Naive thymus-derived CD8-positive, alpha-beta T cell (primary cell): Measurements from ENCODE around the gene CHST4. TPM values are rescaled to one million over a fixed set of nuclear protein-coding genes. Genes with fewer than 3 reads are reported as not detected.
A peak's percentile ranks its signal among the peaks of the same experiment; 100 is the strongest.
"Not testable (repeated sequence)": the region's sequence is repeated elsewhere in the genome, so short reads cannot be mapped to it uniquely, and the experiment has no call there.

Source experiments
- ATAC-seq, 2 donors: fragments of 150-1000 bp; cut with Tn5 transposase in 1 of 2; sonication (Bioruptor Pico), chemical (Tn5 transposase) in 1 of 2; 1 replicate in 1 of 2; 2 replicates in 1 of 2; pipeline ENCODE4 v1.10.0; 2021; ENCODE audit warnings: mild to moderate bottlenecking in 2 of 2, moderate library complexity in 2 of 2
- POLR2A ChIA-PET: fragments of 350-600 bp; sonication (Branson Sonifier 250); formaldehyde crosslinking; loops from one replicate; lab custom pipeline; 2021; ENCODE audit warnings: antibody characterized with exemption; lab: Charles Lee
- DNase-seq, 10 donors: peaks; one replicate each; pipeline versions ENCODE4 v3.0.0 to v3.0.0-alpha.2; 2020 to 2022
- H3K27ac Mint-ChIP-seq, 10 donors: one replicate each; pipeline ENCODE4 v1.8.0; 2020 to 2022; ENCODE audit warnings: mild to moderate bottlenecking in 10 of 10, mixed read lengths in 10 of 10, moderate library complexity in 4 of 10, inconsistent platforms in 1 of 10
- H3K27me3 Mint-ChIP-seq, 5 donors: one replicate each; pipeline ENCODE4 v1.8.0; 2021 to 2022; ENCODE audit warnings: mixed read lengths in 5 of 5
- H3K36me3 Mint-ChIP-seq, 3 donors: one replicate each; pipeline ENCODE4 v1.8.0; 2020 to 2022; ENCODE audit warnings: mixed read lengths in 3 of 3, mild to moderate bottlenecking in 2 of 3, inconsistent platforms in 1 of 3
- H3K4me1 Mint-ChIP-seq, 4 donors: one replicate each; pipeline ENCODE4 v1.8.0; 2021 to 2022; ENCODE audit warnings: mixed read lengths in 4 of 4
- H3K4me3 Mint-ChIP-seq, 10 donors: one replicate each; pipeline ENCODE4 v1.8.0; 2020 to 2022; ENCODE audit warnings: mild to moderate bottlenecking in 10 of 10, mixed read lengths in 10 of 10, moderate library complexity in 6 of 10, inconsistent platforms in 1 of 10
- H3K9me3 Mint-ChIP-seq, 9 donors: one replicate each; pipeline ENCODE4 v1.8.0; 2020 to 2022; ENCODE audit warnings: mixed read lengths in 9 of 9, mild to moderate bottlenecking in 3 of 9, inconsistent platforms in 1 of 9, moderate library complexity in 1 of 9
- polyA plus RNA-seq, 3 donors: library from polyadenylated mRNA; unstranded; fragments of 300-500 nt; fragmentation: Illumina TruSeq; gene quantifications; one replicate each; pipeline ENCODE4 v1.2.3, GENCODE V29; 2021
- total RNA-seq, 8 experiments: library from RNA in 2 of 8; stranded (reverse) in 2 of 8; gene quantifications; one replicate each; pipeline ENCODE4 v1.2.3 and lab custom pipeline; 2021 to 2026

CHST4 gene
- total and polyA plus RNA-seq, 5 experiments from 2014 or later, result not detected

DNA sequence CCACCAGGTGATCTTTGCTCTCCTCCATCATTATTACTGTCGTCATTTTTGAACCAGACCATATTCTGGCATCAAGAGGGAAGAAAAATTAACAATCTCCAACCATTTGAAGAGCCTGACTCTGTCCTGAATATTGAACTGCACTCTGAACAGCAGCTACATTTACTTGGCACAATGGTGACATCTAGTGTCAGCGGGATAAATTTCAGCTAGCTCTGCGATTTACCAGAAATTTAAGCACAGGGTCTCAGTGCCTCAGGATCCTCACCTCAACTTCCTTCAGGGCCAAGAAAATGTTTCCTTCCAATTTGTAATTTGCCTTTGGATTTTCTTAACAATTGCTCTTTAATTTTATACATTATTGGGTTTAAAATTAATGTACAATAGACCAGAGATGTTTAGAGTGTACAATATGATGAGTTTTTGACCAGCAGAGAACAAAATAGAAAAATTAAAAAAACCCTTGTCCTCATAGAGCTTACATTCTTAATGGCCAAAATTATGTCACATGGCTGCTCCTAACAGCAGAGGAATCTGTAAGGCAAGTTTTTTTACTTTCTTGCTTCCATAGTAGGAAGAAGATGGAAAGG lies 26.4 kb upstream of the CHST4 start:
- DNase-seq, result peak in 9 of 10 donors; percentile 28 to 69 (median 56)
- Mint-ChIP-seq H3K36me3 (peaks cover 0 to 1% (median 0%) of the 10 kb centered on the region in 3 donors), H3K4me1 (no peaks in the 10 kb centered on the region), H3K9me3 (no peaks in the 10 kb centered on the region), H3K27me3 (peaks cover 0 to 7% (median 7%) of the 10 kb centered on the region in 5 donors), H3K27ac (no peak overlapping the region), H3K4me3 (no peak overlapping the region)
- POLR2A ChIA-PET, result no interaction called here
- ATAC-seq, result peak; percentile 74 to 83

DNA sequence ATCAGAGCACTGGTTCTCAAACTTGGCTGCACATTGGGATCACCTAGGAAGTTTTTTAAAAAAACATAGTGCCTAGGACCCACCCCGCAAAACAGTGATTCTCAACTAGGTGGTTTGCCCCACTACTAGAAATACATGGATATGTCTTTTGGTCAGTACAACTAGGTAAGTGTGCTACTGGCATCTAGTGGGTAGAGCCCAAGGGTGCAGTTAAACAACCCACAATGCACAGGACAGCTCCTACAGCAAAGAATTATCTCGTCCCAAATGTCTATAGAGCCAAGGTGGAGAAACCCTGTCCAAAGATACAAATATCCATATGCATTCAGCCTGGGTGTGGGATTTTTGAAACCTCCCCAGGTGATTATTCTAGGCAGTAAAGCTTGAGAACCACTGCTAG lies 25.3 kb upstream of the CHST4 start:
- DNase-seq (no peak), ATAC-seq (no peak)
- Mint-ChIP-seq H3K4me1 (no peaks in the 10 kb centered on the region), H3K36me3 (peaks cover 0 to 1% (median 0%) of the 10 kb centered on the region in 3 donors), H3K27me3 (peaks cover 0 to 7% (median 3%) of the 10 kb centered on the region in 5 donors), H3K27ac (no peak overlapping the region), H3K9me3 (no peaks in the 10 kb centered on the region), H3K4me3 (no peak overlapping the region)
- POLR2A ChIA-PET, result no interaction called here

GRCh38 chr16:71501547-71501946 lies 24.7 kb upstream of the CHST4 start:
- Mint-ChIP-seq H3K27me3 (peaks cover 0 to 7% (median 3%) of the 10 kb centered on the region in 5 donors), H3K36me3 (peaks cover 0 to 1% (median 0%) of the 10 kb centered on the region in 3 donors), H3K9me3 (no peaks in the 10 kb centered on the region), H3K27ac (no peak overlapping the region), H3K4me3 (no peak overlapping the region), H3K4me1 (no peaks in the 10 kb centered on the region)
- POLR2A ChIA-PET, result interaction anchor here (0.6 kb wide), 1 partner anchor 629 kb away, joined by 3 read pairs; no protein-coding TSS in a partner anchor
- DNase-seq (no peak), ATAC-seq (no peak)

- H3K9me3 Mint-ChIP-seq, H3K4me1 Mint-ChIP-seq, H3K27ac Mint-ChIP-seq, H3K36me3 Mint-ChIP-seq, H3K4me3 Mint-ChIP-seq, POLR2A ChIA-PET, H3K27me3 Mint-ChIP-seq, DNase-seq, ATAC-seq: not testable (repeated sequence)
Observed at GRCh38 chr16:71504051-71504450, 22.2 kb upstream of the CHST4 start.

DNA sequence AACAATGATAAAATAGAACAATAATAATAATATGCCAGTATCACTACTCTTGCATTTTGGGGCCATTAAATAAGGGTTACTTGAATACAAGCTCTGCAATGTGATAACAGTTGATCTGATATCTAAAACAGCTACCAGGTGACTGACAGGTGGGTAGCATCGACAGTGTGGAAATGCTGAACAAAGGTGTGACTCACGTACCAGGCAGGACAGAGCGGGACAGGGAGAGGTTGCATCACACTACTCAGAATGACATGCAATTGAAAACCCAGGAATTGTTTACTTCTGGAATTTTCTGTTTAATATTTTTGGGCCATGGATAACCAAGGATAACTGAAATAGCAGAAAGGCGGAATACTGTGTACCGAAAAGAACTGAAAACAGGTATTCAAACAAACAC lies 21.3 kb upstream of the CHST4 start:
- no peaks in the 10 kb centered on the region for H3K9me3 Mint-ChIP-seq
- H3K4me3 Mint-ChIP-seq, result no peak overlapping the region
- peaks cover 0 to 4% (median 3%) of the 10 kb centered on the region in 5 donors for H3K27me3 Mint-ChIP-seq
- DNase-seq (no peak), ATAC-seq (no peak)
- POLR2A ChIA-PET, result no interaction called here
- H3K27ac Mint-ChIP-seq, result no peak overlapping the region
- no peaks in the 10 kb centered on the region for H3K4me1 Mint-ChIP-seq
- H3K36me3 Mint-ChIP-seq, result no peaks in the 10 kb centered on the region

- DNase-seq (no peak), ATAC-seq (no peak)
- Mint-ChIP-seq H3K4me1 (no peaks in the 10 kb centered on the region), H3K9me3 (no peaks in the 10 kb centered on the region), H3K27me3 (peaks cover 0 to 4% (median 3%) of the 10 kb centered on the region in 5 donors), H3K36me3 (no peaks in the 10 kb centered on the region), H3K4me3 (no peak overlapping the region), H3K27ac (peak overlapping the region in 1 of 10 donors; percentile 41)
- POLR2A ChIA-PET, result no interaction called here
Observed at GRCh38 chr16:71507061-71507460, 19.2 kb upstream of the CHST4 start.

DNA sequence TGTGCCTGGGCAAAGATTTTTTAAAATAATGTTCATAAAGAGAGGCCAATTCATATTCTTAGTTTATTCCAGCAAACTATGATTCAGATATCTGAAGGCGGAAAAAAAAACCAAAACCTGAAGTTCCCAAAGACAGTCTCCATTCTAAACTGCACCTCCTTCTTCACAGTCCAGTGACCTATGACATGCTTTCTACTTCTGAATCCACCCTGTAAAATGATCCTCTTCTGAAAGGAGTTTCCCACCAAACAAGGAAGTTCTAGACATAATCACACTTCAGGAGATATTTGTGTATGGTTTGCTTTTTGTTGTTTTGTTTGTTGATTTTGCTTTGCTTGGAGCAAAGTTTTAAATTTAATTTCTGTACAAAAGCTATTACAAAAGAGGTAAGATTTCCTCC lies 12.9 kb upstream of the CHST4 start:
- H3K4me3 Mint-ChIP-seq, result no peak overlapping the region

DNA sequence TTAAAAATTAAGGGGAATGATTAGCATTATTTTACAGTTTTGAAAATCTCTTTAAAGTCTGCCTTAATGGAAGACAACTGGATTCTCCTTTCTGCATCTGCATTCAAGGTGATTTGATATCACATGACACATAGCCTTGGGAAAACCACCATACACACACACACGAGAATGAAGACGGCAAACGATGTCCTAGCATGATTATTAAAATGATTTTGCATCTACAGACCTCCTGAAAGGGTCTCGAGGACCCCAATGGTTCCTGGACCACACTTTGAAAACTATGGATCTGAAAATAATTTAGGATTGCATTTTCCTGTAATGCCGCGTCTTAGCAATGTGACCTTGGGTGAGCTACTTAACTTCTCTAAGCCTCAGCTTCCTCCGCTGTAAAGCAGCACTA lies 11.8 kb upstream of the CHST4 start:
- H3K27ac Mint-ChIP-seq, result no peak overlapping the region
- no peaks in the 10 kb centered on the region for H3K4me1 Mint-ChIP-seq
- H3K9me3 Mint-ChIP-seq, result no peaks in the 10 kb centered on the region
- ATAC-seq, result no peak
- H3K4me3 Mint-ChIP-seq, result no peak overlapping the region
- peaks cover 0 to 16% (median 4%) of the 10 kb centered on the region in 5 donors for H3K27me3 Mint-ChIP-seq
- H3K36me3 Mint-ChIP-seq, result no peaks in the 10 kb centered on the region
- no peak for DNase-seq
- POLR2A ChIA-PET, result no interaction called here

More for the DNA sequence above, 12.9 kb upstream of the CHST4 start:
- Mint-ChIP-seq H3K27ac (no peak overlapping the region), H3K36me3 (no peaks in the 10 kb centered on the region), H3K27me3 (peaks cover 0 to 16% (median 4%) of the 10 kb centered on the region in 5 donors), H3K4me1 (no peaks in the 10 kb centered on the region), H3K9me3 (no peaks in the 10 kb centered on the region)
- POLR2A ChIA-PET, result no interaction called here
- no peak for ATAC-seq
- no peak for DNase-seq

- peaks cover 0 to 16% (median 4%) of the 10 kb centered on the region in 5 donors for H3K27me3 Mint-ChIP-seq
- POLR2A ChIA-PET, result no interaction called here
- no peak overlapping the region for H3K27ac Mint-ChIP-seq
- no peak overlapping the region for H3K4me3 Mint-ChIP-seq
- no peaks in the 10 kb centered on the region for H3K4me1 Mint-ChIP-seq
- H3K9me3 Mint-ChIP-seq, result no peaks in the 10 kb centered on the region
- ATAC-seq (no peak), DNase-seq (no peak)
- no peaks in the 10 kb centered on the region for H3K36me3 Mint-ChIP-seq
Observed at GRCh38 chr16:71515026-71515425, 11.2 kb upstream of the CHST4 start.

GRCh38 chr16:71520550-71520949 lies 5.7 kb upstream of the CHST4 start:
- no peaks in the 10 kb centered on the region for H3K9me3 Mint-ChIP-seq
- no peak overlapping the region for H3K4me3 Mint-ChIP-seq
- POLR2A ChIA-PET, result no interaction called here
- H3K36me3 Mint-ChIP-seq, result no peaks in the 10 kb centered on the region
- H3K4me1 Mint-ChIP-seq, result peaks cover 0 to 1% (median 0%) of the 10 kb centered on the region in 4 donors
- DNase-seq (no peak), ATAC-seq (no peak)
- no peak overlapping the region for H3K27ac Mint-ChIP-seq
- peaks cover 0 to 12% (median 6%) of the 10 kb centered on the region in 5 donors for H3K27me3 Mint-ChIP-seq

DNA sequence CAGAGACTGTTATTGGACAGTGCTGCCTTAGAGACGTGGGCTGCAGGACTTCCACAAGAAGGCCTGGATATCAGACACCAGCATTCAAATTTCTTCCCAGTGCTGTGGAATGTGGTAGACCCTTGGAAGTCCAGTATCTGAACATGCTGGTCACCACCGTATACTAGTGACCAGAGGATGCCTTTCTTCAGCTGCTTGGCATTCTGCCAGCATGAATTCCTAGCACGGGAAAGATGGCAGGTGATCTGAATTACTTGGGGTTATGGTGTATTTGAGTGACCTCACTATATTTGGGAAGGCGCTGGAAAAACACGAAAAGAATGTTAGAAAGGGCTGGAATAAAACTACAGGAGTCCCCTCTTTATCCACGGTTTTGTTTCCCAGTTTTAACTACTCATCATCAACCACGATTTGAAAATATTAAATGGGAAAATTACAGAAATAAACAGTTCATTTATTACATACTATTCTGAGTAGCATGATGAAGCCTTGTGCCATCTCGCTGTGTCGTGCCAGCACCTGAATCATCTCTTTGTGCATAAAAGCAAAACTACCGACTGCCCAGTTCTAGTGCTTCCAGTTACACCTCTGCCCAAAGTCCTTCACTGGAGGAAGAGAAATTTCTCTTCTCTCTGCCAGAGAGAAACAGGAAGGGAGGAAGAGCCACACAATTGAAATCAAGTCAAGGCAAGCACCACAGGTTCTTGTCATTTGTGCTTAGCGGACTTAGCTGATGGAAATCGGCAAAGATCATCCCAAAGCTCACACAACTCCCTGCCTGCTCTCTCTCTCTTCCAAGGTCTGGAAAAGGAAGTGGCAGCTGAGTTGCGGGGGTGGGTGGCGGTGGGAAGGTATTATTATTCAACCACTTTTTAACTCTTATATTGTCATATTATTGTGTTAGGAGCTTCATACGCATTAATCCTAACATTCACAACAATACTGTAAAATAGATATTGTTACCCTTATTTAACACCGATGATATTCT lies 1.4 kb upstream of the CHST4 start:
- no peaks in the 10 kb centered on the region for H3K36me3 Mint-ChIP-seq
- H3K4me3 Mint-ChIP-seq, result no peak overlapping the region
- peaks cover 4 to 25% (median 17%) of the 10 kb centered on the region in 5 donors for H3K27me3 Mint-ChIP-seq
- no peaks in the 10 kb centered on the region for H3K9me3 Mint-ChIP-seq
- POLR2A ChIA-PET, result no interaction called here
- H3K27ac Mint-ChIP-seq, result no peak overlapping the region
- peaks cover 0 to 3% (median 0%) of the 10 kb centered on the region in 4 donors for H3K4me1 Mint-ChIP-seq
- ATAC-seq (no peak), DNase-seq (no peak)

GRCh38 chr16:71528257-71528656 lies 2.0 kb downstream of the CHST4 start:
- H3K27ac Mint-ChIP-seq, result no peak overlapping the region
- H3K9me3 Mint-ChIP-seq, result no peaks in the 10 kb centered on the region
- no peaks in the 10 kb centered on the region for H3K36me3 Mint-ChIP-seq
- H3K27me3 Mint-ChIP-seq, result peaks cover 4 to 22% (median 17%) of the 10 kb centered on the region in 5 donors
- POLR2A ChIA-PET, result no interaction called here
- no peak overlapping the region for H3K4me3 Mint-ChIP-seq
- H3K4me1 Mint-ChIP-seq, result peaks cover 0 to 3% (median 0%) of the 10 kb centered on the region in 4 donors
- no peak for ATAC-seq
- no peak for DNase-seq

DNA sequence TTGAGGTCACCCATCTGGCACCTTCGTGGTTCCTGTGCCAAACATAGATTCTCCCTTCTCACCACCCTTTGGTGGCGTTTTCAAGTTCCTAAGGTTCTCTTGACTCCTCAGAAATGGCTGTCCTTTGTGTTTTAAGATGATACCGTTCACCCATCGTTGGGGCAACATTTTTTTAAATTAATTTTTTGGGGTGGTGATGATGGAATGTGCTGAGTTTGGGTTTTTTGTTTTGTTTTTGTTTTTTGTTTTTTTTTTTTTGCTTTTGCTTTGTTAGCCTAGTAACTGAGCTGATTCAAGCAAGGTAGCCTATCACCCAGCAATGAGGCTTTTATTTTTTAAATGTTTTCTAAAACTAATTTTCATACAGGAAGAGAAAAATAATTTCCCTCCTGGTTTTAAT lies 2.6 kb downstream of the CHST4 start:
- Mint-ChIP-seq H3K9me3 (no peaks in the 10 kb centered on the region), H3K36me3 (no peaks in the 10 kb centered on the region), H3K27ac (no peak overlapping the region), H3K27me3 (peaks cover 4 to 22% (median 17%) of the 10 kb centered on the region in 5 donors), H3K4me1 (peaks cover 0 to 3% (median 0%) of the 10 kb centered on the region in 4 donors), H3K4me3 (no peak overlapping the region)
- ATAC-seq (no peak), DNase-seq (no peak)
- POLR2A ChIA-PET, result no interaction called here
